ENCODE measurements around the gene TMIE.

Gene TMIE

DNA sequence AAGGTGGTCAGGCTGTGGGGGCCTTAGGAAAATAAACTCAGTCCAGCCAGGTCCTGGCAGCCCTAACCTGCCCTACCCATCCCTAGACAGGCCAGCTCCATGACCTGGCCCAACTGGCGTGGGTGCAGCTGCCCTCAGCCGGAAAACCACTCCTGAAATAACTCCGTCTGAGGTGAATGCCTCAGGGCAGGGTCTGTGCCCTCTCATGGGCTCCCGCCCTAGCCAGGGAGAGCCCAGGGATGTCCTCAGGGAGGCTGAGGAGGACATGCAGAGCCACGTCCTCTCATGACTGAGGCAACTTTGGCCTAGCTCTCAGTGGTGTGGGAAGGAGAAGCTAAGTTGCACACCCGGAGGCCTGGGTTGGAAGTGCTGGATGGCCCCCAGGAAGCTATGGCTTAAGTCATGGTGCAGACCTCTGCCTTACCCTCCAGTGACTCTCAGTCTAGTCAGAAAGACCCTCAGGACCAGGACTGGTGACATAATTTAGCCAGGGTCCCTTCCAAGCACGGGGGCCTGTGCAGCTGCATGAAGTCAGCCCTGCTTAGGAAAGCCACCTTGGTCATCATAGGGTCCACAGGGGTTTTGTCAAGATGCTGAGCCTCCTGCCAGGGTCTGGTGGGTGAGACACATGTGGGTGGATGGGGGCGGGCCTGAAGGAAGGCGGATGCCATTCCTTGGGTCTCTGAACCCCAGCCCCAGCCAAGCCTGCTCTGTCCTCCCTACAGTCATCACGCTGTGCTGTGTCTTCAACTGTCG lies 7.4 kb downstream of the TMIE start:
- DNase-seq (ENCODE audit: low read depth, low spot score), result no peak

DNA sequence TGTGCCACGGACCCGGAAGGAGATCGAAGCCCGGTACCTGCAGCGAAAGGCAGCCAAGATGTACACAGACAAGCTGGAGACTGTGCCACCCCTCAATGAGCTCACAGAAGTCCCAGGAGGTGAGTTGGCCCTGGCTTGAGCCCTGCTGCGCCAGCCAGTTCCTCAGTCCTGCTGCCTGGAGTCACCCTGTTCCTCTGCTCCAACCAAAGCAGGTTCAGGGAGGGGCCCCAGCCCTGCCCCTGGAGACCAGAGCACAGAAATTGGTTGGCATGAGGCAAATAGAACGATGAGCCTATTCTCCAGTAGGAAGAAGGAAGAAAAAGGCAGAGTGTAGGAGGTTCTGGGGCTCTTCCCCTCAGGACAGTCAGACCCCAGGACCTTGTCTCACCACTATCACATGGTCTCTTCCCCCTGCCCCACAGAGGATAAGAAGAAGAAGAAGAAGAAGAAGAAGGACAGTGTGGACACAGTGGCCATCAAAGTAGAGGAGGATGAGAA lies 8.0 kb downstream of the TMIE start:
- DNase-seq (ENCODE audit: low read depth, low spot score), result no peak

DNA sequence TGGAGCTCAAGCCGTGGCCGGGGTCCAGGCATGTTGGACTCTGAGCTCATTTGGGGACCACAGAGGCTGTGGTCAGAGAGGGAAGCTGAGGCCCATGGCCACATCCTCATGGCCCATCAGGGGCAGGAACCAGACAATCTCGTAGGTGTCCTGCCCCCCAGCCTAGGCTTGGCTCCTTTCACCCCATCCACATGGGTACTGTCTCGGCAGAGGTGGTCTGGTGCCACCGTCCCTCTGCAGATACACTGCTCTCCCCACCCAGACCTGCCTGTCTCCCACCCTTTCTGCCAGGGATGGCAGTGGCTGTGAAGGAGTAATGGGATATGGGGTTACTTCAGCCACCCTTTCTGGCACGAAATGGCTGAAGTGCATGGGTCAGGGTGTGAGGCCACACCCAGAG lies 8.5 kb downstream of the TMIE start:
- DNase-seq (ENCODE audit: low read depth, low spot score), result no peak

- no peak for DNase-seq (ENCODE audit: low read depth, low spot score)
Observed at GRCh38 chr3:46710229-46710628, 9.0 kb downstream of the TMIE start.

GRCh38 chr3:46710671-46711295 lies 9.6 kb downstream of the TMIE start:
- no peak for DNase-seq (ENCODE audit: low read depth, low spot score)

- no peak for DNase-seq (ENCODE audit: low read depth, low spot score)
Observed at GRCh38 chr3:46711305-46711704, 10.1 kb downstream of the TMIE start.

DNA sequence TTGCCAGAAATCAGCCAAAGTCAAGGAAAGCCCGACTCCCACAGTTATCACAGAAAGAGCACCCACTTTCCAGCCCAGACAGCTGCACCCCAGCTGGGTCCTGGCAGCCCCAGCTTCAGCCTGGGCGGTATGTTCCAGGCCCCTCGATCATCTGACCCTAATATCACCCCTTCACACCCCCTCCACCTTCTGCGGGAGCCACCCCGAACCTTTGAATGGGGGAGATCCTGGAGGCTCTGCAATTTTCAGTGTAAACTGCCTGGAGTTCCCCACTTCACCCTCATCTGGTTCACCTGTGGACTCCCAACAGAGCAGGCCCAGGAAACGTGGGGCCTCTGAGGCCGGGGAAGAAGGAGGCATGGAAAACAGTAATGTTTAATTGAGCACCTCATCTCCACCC lies 10.6 kb downstream of the TMIE start:
- no peak for DNase-seq (ENCODE audit: low read depth, low spot score)

GRCh38 chr3:46712191-46713049 lies 11.2 kb downstream of the TMIE start:
- no peak for DNase-seq (ENCODE audit: low read depth, low spot score)

DNA sequence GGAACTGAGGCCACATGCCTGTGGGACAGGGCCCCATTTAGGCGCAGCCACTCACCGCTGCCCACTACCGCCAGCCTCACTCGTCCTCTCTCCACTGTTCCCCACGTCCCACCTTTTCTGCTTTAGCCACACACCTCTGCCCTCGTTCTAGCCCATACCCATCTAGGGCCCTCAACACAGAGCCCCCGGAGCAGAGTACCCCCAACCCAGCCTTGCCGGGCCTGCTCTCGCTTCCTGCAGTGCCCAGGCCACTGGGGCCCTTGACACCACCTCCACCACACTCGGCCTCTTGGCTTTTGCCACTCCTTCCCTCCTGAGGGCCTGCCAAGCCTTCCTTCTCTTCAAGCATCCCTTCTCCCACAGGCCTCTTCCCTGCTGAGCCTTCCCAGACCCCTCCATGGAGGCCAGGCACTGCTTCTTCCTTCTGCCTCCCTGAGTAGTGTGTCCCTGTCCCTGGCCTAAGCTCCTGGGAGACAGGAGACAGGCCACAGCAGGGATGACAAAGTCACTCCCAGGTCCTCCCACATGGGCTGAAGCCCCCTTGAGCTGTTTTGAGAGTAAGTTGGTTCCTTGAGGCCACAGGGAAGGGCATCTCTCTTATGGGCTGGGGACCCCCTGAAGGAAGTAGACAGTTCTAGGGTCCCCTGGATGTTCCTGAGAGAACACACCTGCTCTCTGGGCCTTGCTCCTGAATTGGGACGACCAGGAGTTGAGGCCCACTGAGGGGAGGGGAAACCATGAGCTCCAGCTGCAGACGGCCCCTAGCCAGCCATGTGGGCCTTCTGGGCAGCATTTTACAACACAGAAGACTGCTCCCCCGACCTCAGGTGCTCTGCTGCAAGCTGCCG lies 12.1 kb downstream of the TMIE start:
- DNase-seq (ENCODE audit: low read depth, low spot score), result no peak

GRCh38 chr3:46713898-46714552 lies 12.8 kb downstream of the TMIE start:
- no peak for DNase-seq (ENCODE audit: low read depth, low spot score)

DNA sequence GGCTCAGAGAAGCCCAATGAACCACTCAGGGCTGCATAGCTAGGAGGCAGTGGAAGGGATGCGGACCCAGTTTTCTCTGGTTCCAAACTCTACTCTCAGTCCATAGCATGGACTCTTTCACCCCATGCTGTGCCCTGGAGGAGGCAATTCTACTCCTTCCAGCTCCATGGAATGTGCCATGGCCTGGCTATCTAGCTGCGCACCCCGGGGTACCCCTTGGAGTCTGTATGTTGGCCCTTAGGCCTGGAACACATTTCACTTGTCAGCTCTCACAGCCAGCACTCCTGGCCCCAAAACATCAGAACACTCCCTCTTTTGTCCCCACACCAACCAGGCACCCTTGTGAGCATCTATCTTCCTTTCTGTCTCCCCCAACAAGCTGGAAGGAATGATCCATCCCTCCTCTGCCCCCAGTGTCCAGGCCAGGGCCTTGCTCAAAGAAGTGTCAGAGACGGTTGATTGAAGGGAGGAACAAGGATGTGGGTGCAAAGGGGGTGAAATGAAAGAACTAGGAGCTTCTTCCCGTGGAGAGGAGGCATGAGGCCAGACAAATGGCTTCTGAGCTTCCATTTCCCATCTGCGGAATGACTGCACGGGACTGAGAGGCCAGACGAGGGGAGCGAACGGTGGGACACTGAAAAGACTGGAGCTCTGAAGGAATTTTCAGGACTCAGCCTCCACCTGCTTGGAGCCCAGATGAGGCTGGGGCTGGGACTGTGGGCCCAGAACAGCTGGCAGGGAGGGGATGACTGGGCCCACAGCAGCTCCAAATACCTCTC lies 13.7 kb downstream of the TMIE start:
- DNase-seq (ENCODE audit: low read depth, low spot score), result no peak

GRCh38 chr3:46715507-46716175 lies 14.4 kb downstream of the TMIE start:
- no peak for DNase-seq (ENCODE audit: low read depth, low spot score)

DNA sequence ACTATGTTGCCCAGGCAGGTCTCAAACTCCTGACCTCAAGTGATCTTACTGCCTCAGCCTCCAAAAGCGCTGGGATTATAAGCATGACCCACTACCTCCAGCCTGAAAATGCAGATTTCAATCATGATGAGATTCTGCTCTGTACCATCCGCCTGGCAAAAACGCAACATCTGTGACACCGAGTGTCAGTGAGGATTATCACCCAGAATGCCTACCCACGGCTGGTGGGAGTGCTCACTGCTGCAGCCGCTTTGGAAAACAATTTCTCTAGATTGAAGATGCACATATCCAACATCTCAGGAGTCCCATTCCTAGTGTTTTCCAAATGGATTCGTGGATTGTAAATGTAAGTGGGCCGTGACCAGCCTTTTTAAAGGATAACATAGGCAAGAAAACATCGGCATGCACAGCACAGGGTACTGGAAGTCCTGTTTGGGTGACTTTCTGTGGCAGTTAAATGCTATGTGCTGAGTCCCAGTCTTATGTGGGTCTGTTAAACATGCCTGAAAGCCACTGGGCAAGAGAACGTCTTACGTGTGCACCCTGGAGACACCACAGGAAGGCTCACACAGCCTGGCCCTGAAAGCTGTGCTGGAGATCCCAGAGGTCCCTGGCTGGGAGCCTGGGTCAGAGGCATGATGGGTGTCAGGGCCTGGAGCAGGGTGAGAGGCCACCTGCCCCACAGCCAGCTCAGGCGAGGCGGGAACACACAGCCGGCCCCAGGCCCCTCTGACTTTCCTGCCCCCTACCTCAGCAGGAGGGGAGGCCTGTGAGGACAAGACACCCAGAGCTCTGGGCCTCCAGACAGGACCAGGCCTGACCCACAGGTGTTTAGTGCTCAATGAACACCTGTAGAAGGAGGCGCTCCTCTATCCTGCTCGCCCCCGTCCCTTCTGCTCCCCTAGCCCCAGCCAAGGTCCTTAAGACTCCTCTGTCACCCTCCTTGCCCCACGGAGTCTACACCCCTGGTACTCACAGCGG lies 15.6 kb downstream of the TMIE start:
- no peak for DNase-seq (ENCODE audit: low read depth, low spot score)

DNA sequence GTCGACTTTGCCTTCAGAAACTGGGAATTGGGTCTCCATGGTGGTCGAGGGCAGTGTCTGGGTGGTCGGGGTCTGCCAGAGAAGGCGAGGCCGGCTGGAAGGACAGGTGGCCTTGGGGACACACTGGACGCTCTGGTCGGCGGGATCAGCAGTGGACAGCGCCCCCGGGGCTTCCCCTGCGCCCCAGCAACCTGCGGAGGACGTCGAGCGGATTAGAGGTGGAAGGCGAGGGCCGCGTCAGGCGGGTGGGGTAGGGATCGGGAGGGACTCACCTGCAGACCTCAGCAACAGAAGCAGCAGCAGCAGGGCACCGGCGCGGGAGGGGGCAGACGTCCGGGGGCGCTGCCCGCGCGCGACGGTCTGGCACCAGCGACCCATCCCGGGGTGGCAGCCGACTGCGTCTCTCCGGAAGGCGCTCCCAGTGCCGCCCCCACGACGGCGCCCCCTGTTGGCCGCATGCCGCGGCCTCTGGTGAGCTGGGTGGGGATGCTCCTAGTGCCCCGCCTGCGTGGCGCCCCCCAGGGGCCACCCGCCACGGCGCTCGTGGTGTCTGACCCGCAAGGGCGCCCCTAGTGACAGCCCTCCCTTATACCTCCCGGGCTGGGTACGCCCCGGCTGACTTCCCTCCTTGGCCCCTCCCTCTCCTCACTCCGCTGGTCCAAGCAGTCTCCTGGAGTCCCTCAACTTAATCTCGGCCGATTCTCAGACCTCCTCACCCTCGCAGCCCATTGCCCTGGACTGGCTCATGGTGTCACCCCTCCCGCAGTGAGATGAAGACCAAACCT lies 16.4 kb downstream of the TMIE start, which contains the start of gene PRSS50:
Gene PRSS50 (minus strand): TSS at position 423 of the 785 bp plus-strand sequence. CDS start 45 bp downstream, at position 378.
- no peak for DNase-seq (ENCODE audit: low read depth, low spot score)

- DNase-seq (ENCODE audit: low read depth, low spot score), result no peak
Observed at GRCh38 chr3:46719044-46719565, 17.9 kb downstream of the TMIE start.

GRCh38 chr3:46719735-46720271 lies 18.6 kb downstream of the TMIE start:
- no peak for DNase-seq (ENCODE audit: low read depth, low spot score)

GRCh38 chr3:46721009-46721408 lies 19.8 kb downstream of the TMIE start:
- DNase-seq (ENCODE audit: low read depth, low spot score), result no peak

Data from iPS DF 19.7 (cell line).